Measurements from ENCODE around the gene EFHD1. TPM values are rescaled to one million over a fixed set of nuclear protein-coding genes. Genes with fewer than 3 reads are reported as not detected.
"Not testable (repeated sequence)": the region's sequence is repeated elsewhere in the genome, so short reads cannot be mapped to it uniquely, and the experiment has no call there.

The EFHD1 gene
- total RNA-seq, 5 donors from 2014 or later (not counting 1 experiment from before 2014, with no cell fraction given), result 0.93 to 3.0 (median 2.3) TPM

GRCh38 chr2:232628466-232629128 is 4.8 kb upstream of the EFHD1 start:
- H3K27me3 ChIP-seq (replicated peaks in 1 of 2; ENCODE audit: control insufficient read depth in 2 of 2, extremely low read depth in 1 of 2, insufficient read depth in 2 of 2, low read length in 1 of 2), result peaks cover 11 to 58% of the 10 kb centered on the region in 2 experiments
- H3K27ac ChIP-seq (ENCODE audit: low read length), result no peak overlapping the region
- peaks cover 20 to 35% of the 10 kb centered on the region in 2 donors for H3K27me3 Mint-ChIP-seq
- no peaks in the 10 kb centered on the region for H3K36me3 Mint-ChIP-seq
- peaks cover 6 to 12% (median 7%) of the 10 kb centered on the region in 3 donors for H3K4me1 Mint-ChIP-seq
- H3K4me1 ChIP-seq (ENCODE audit: control insufficient read depth in 1 of 2, extremely low read depth in 1 of 2, insufficient read depth in 2 of 2, low read length in 2 of 2), result peaks cover 0 to 12% of the 10 kb centered on the region in 2 experiments
- ATAC-seq (replicated peaks in 1 of 4), result no peak
- ChIA-PET POLR2A (no interaction called here), CTCF (no interaction called here)
- no peaks in the 10 kb centered on the region for H3K9me3 ChIP-seq
- no peak overlapping the region for H3K27ac Mint-ChIP-seq
- no peak for DNase-seq
- no peak overlapping the region for H3K4me3 Mint-ChIP-seq
- no peaks in the 10 kb centered on the region for H3K36me3 ChIP-seq (ENCODE audit: control insufficient read depth in 2 of 2, extremely low read depth in 1 of 2, insufficient read depth in 1 of 2, low read length in 1 of 2)
- H3K9me3 Mint-ChIP-seq, result no peaks in the 10 kb centered on the region
- H3K4me3 ChIP-seq (ENCODE audit: control insufficient read depth in 1 of 2, extremely low read depth in 1 of 2, low read length in 1 of 2), result no peak overlapping the region
- WGBS (ENCODE audit: insufficient coverage), result 77% methylated on average over 8 of the region's 10 CpGs

GRCh38 chr2:232629129-232629475 is 4.3 kb upstream of the EFHD1 start:
- WGBS (ENCODE audit: insufficient coverage), result 100% methylated on average over 1 of the region's 2 CpGs
- no peaks in the 10 kb centered on the region for H3K36me3 Mint-ChIP-seq
- Histone ChIP-seq H3K4me3 (ENCODE audit: control insufficient read depth in 1 of 2, extremely low read depth in 1 of 2, low read length in 1 of 2) (no peak overlapping the region), H3K9me3 (no peaks in the 10 kb centered on the region), H3K4me1 (ENCODE audit: control insufficient read depth in 1 of 2, extremely low read depth in 1 of 2, insufficient read depth in 2 of 2, low read length in 2 of 2) (peaks cover 2 to 17% of the 10 kb centered on the region in 2 experiments), H3K27me3 (replicated peaks in 1 of 2; ENCODE audit: control insufficient read depth in 2 of 2, extremely low read depth in 1 of 2, insufficient read depth in 2 of 2, low read length in 1 of 2) (peaks cover 11 to 57% of the 10 kb centered on the region in 2 experiments), H3K27ac (ENCODE audit: low read length) (no peak overlapping the region), H3K36me3 (ENCODE audit: control insufficient read depth in 2 of 2, extremely low read depth in 1 of 2, insufficient read depth in 1 of 2, low read length in 1 of 2) (no peaks in the 10 kb centered on the region)
- peaks cover 20 to 34% of the 10 kb centered on the region in 2 donors for H3K27me3 Mint-ChIP-seq
- no peak for DNase-seq
- H3K27ac Mint-ChIP-seq, result no peak overlapping the region
- H3K4me3 Mint-ChIP-seq, result no peak overlapping the region
- POLR2A ChIA-PET, result no interaction called here
- H3K4me1 Mint-ChIP-seq, result peaks cover 6 to 12% (median 7%) of the 10 kb centered on the region in 3 donors
- ATAC-seq (replicated peaks in 1 of 4), result no peak
- no peaks in the 10 kb centered on the region for H3K9me3 Mint-ChIP-seq
- CTCF ChIA-PET, result no interaction called here

DNA sequence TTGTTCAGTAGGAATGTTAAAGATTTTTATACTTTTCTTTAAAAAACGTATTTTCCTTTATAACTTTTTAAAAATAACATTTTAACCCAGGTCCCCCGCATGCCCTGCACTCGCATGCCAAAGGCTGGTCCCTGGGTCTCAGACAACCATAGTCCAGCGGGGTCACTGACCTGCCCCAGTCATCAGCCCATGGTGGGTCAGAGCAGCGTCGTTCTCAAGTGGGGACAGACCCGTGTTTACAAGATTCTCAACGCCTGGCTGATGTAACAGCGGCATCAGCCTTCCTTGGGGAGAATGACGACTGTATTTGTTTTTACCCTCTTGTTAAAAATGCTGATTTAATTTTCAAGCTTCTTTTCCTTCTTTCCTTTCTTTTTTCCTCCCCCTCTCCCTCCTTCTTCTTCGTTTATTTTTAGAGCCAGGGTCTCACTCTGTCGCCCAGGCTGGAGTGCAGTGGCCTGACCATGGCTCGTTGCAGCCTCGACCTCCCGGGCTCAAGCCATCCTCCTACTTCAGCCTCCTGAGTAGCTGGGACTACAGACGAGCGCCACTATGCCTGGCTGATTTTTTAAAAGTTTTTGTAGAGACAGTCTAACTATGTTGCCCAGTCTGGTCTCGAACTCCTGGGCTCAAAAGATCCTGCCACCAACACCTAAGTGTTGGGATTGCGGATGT is 1.0 kb upstream of the EFHD1 start:
- Mint-ChIP-seq H3K9me3 (no peaks in the 10 kb centered on the region), H3K4me3 (peak overlapping the region; percentile 41 to 63 (median 58)), H3K36me3 (no peaks in the 10 kb centered on the region), H3K27me3 (peaks cover 26 to 50% of the 10 kb centered on the region in 2 donors), H3K4me1 (peaks cover 7 to 19% (median 9%) of the 10 kb centered on the region in 3 donors), H3K27ac (no peak overlapping the region)
- Histone ChIP-seq H3K27ac (ENCODE audit: low read length) (no peak overlapping the region), H3K9me3 (no peaks in the 10 kb centered on the region), H3K4me3 (ENCODE audit: control insufficient read depth in 1 of 2, extremely low read depth in 1 of 2, low read length in 1 of 2) (peak overlapping the region in 1 of 2 donors; percentile 76), H3K4me1 (ENCODE audit: control insufficient read depth in 1 of 2, extremely low read depth in 1 of 2, insufficient read depth in 2 of 2, low read length in 2 of 2) (peaks cover 2 to 24% of the 10 kb centered on the region in 2 experiments), H3K36me3 (ENCODE audit: control insufficient read depth in 2 of 2, extremely low read depth in 1 of 2, insufficient read depth in 1 of 2, low read length in 1 of 2) (no peaks in the 10 kb centered on the region), H3K27me3 (replicated peaks in 1 of 2; ENCODE audit: control insufficient read depth in 2 of 2, extremely low read depth in 1 of 2, insufficient read depth in 2 of 2, low read length in 1 of 2) (peaks cover 11 to 67% of the 10 kb centered on the region in 2 experiments)
- CTCF ChIA-PET, result interaction anchor here in 1 of 2 donors (0.6 kb wide), 1 partner anchor 91 kb away, joined by 4 read pairs; no protein-coding TSS in a partner anchor
- ATAC-seq (replicated peaks in 1 of 4) (no peak), DNase-seq (no peak)
- POLR2A ChIA-PET, result no interaction called here
- 57% methylated on average over 8 of the region's 19 CpGs for WGBS (ENCODE audit: insufficient coverage)

DNA sequence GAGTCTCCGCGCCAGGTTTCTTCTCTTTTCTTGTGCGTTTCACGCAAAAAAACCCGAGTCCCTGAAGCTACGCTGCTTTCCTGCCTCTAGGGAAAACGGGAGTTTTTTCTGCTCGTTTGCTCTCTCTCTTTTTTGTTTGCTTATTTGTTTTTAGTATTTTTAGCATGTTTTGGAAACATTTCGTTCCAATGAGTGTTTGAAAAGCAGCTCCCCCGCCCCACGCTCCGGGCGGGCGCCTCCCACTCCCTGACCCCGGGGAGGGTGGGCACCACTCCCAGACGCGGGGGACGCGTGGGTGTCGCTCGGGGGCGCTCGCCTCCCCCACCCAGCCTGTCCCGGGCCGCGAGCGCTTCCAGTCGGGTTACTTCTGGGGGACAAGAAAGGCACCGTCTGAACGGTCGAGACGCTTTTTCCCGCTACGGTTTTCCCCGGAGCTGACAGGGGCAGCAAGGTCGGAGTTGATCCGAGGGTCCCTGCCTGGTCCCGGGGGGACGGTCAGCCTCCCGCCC is 446 bp upstream of the EFHD1 start:
- POLR2A ChIA-PET, result no interaction called here
- 2% methylated on average over 36 of the region's 40 CpGs for WGBS (ENCODE audit: insufficient coverage)
- peak in 2 of 4 experiments; percentile 8 to 17 for ATAC-seq (replicated peaks in 1 of 4)
- H3K27me3 Mint-ChIP-seq, result peaks cover 24 to 49% of the 10 kb centered on the region in 2 donors
- Histone ChIP-seq H3K4me1 (ENCODE audit: control insufficient read depth in 1 of 2, extremely low read depth in 1 of 2, insufficient read depth in 2 of 2, low read length in 2 of 2) (peaks cover 2 to 24% of the 10 kb centered on the region in 2 experiments), H3K27ac (ENCODE audit: low read length) (no peak overlapping the region), H3K36me3 (ENCODE audit: control insufficient read depth in 2 of 2, extremely low read depth in 1 of 2, insufficient read depth in 1 of 2, low read length in 1 of 2) (no peaks in the 10 kb centered on the region), H3K9me3 (no peaks in the 10 kb centered on the region), H3K4me3 (ENCODE audit: control insufficient read depth in 1 of 2, extremely low read depth in 1 of 2, low read length in 1 of 2) (peak overlapping the region; percentile 40 to 76), H3K27me3 (replicated peaks in 1 of 2; ENCODE audit: control insufficient read depth in 2 of 2, extremely low read depth in 1 of 2, insufficient read depth in 2 of 2, low read length in 1 of 2) (peaks cover 14 to 67% of the 10 kb centered on the region in 2 experiments)
- H3K9me3 Mint-ChIP-seq, result no peaks in the 10 kb centered on the region
- H3K4me1 Mint-ChIP-seq, result peaks cover 7 to 17% (median 9%) of the 10 kb centered on the region in 3 donors
- H3K4me3 Mint-ChIP-seq, result peak overlapping the region; percentile 34 to 63 (median 58)
- no peaks in the 10 kb centered on the region for H3K36me3 Mint-ChIP-seq
- H3K27ac Mint-ChIP-seq, result no peak overlapping the region
- DNase-seq, result no peak
- CTCF ChIA-PET, result no interaction called here

GRCh38 chr2:232634206-232635150 is 1.1 kb downstream of the EFHD1 start:
- H3K9me3 ChIP-seq, result no peaks in the 10 kb centered on the region
- POLR2A ChIA-PET, result no interaction called here
- no peak overlapping the region for H3K4me3 ChIP-seq (ENCODE audit: control insufficient read depth in 1 of 2, extremely low read depth in 1 of 2, low read length in 1 of 2)
- peak overlapping the region; percentile 53 to 58 (median 55) for H3K4me3 Mint-ChIP-seq
- H3K4me1 Mint-ChIP-seq, result peaks cover 7 to 17% (median 9%) of the 10 kb centered on the region in 3 donors
- no peak overlapping the region for H3K27ac ChIP-seq (ENCODE audit: low read length)
- H3K36me3 Mint-ChIP-seq, result no peaks in the 10 kb centered on the region
- 24% methylated on average over 50 of the region's 61 CpGs for WGBS (ENCODE audit: insufficient coverage)
- CTCF ChIA-PET, result no interaction called here
- H3K27me3 Mint-ChIP-seq, result peaks cover 33 to 47% of the 10 kb centered on the region in 2 donors
- DNase-seq (no peak), ATAC-seq (replicated peaks in 1 of 4) (no peak)
- H3K27me3 ChIP-seq (replicated peaks in 1 of 2; ENCODE audit: control insufficient read depth in 2 of 2, extremely low read depth in 1 of 2, insufficient read depth in 2 of 2, low read length in 1 of 2), result peaks cover 14 to 70% of the 10 kb centered on the region in 2 experiments
- H3K4me1 ChIP-seq (ENCODE audit: control insufficient read depth in 1 of 2, extremely low read depth in 1 of 2, insufficient read depth in 2 of 2, low read length in 2 of 2), result peaks cover 2 to 24% of the 10 kb centered on the region in 2 experiments
- H3K36me3 ChIP-seq (ENCODE audit: control insufficient read depth in 2 of 2, extremely low read depth in 1 of 2, insufficient read depth in 1 of 2, low read length in 1 of 2), result no peaks in the 10 kb centered on the region
- H3K9me3 Mint-ChIP-seq, result no peaks in the 10 kb centered on the region
- H3K27ac Mint-ChIP-seq, result no peak overlapping the region

GRCh38 chr2:232635376-232635775 is 2.0 kb downstream of the EFHD1 start:
- H3K27ac ChIP-seq (ENCODE audit: low read length); POLR2A ChIA-PET; CTCF ChIA-PET; H3K36me3 Mint-ChIP-seq; H3K9me3 Mint-ChIP-seq; DNase-seq; H3K36me3 ChIP-seq (ENCODE audit: control insufficient read depth in 2 of 2, extremely low read depth in 1 of 2, insufficient read depth in 1 of 2, low read length in 1 of 2); ATAC-seq (replicated peaks in 1 of 4); H3K4me3 ChIP-seq (ENCODE audit: control insufficient read depth in 1 of 2, extremely low read depth in 1 of 2, low read length in 1 of 2); H3K9me3 ChIP-seq: not testable (repeated sequence)
- 94% methylated on average over 4 of the region's 10 CpGs for whole genome bisulfite sequencing (ENCODE audit: insufficient coverage)
- H3K4me1 Mint-ChIP-seq, result peaks cover 7 to 17% (median 9%) of the 10 kb centered on the region in 3 donors
- H3K4me1 ChIP-seq (ENCODE audit: control insufficient read depth in 1 of 2, extremely low read depth in 1 of 2, insufficient read depth in 2 of 2, low read length in 2 of 2), result peaks cover 2 to 24% of the 10 kb centered on the region in 2 experiments
- peaks cover 39 to 42% of the 10 kb centered on the region in 2 donors for H3K27me3 Mint-ChIP-seq
- H3K27ac Mint-ChIP-seq, result peak overlapping the region in 1 of 2 donors; percentile 28
- H3K4me3 Mint-ChIP-seq, result peak overlapping the region; percentile 53 to 58 (median 55)
- H3K27me3 ChIP-seq (replicated peaks in 1 of 2; ENCODE audit: control insufficient read depth in 2 of 2, extremely low read depth in 1 of 2, insufficient read depth in 2 of 2, low read length in 1 of 2), result peaks cover 14 to 63% of the 10 kb centered on the region in 2 experiments
